Fibroblast of upper back skin (primary cell): ENCODE measurements around the gene ZNF692.
"Not testable (repeated sequence)": the region's sequence is repeated elsewhere in the genome, so short reads cannot be mapped to it uniquely, and the experiment has no call there.

ENCODE experiments used
- DNase-seq: peaks from one replicate; pipeline ENCODE4 v3.0.0-alpha.2; 2013

Gene ZNF692

GRCh38 chr1:248858891-248859889 is at the start of gene ZNF692:
TSS of gene ZNF692 (minus strand) at chr1:248859085. CDS start at chr1:248858309, 776 bp downstream.
- DNase-seq: peak; percentile 97

GRCh38 chr1:248906753-248907661 is 48.1 kb upstream of the ZNF692 start:
- DNase-seq: peak; percentile 52

GRCh38 chr1:248906009-248906752 is 47.3 kb upstream of the ZNF692 start, which contains the start of gene PGBD2:
TSS of gene PGBD2 (plus strand) at chr1:248906235. CDS start at chr1:248913863, 7,628 bp downstream.
- DNase-seq: peak; percentile 91

GRCh38 chr1:248905662-248906008 is 46.8 kb upstream of the ZNF692 start:
- DNase-seq: no peak

- DNase-seq: no peak
These were observed 45.7 kb upstream of the ZNF692 start for GRCh38 chr1:248904437-248905216.

- DNase-seq: no peak
These were observed 42.7 kb upstream of the ZNF692 start for GRCh38 chr1:248901578-248901977.

- DNase-seq: no peak
These were observed 41.8 kb upstream of the ZNF692 start for GRCh38 chr1:248900637-248901036.

GRCh38 chr1:248897412-248898337 is 38.8 kb upstream of the ZNF692 start:
- no peak for DNase-seq

- no peak for DNase-seq
These were observed 36.0 kb upstream of the ZNF692 start for GRCh38 chr1:248894837-248895236.

- DNase-seq: no peak
These were observed 33.7 kb upstream of the ZNF692 start for GRCh38 chr1:248892590-248892989.

- DNase-seq: no peak
These were observed 32.9 kb upstream of the ZNF692 start for GRCh38 chr1:248891758-248892157.

- no peak for DNase-seq
These were observed 31.9 kb upstream of the ZNF692 start for GRCh38 chr1:248890549-248891498.

GRCh38 chr1:248889914-248890243 is 31.0 kb upstream of the ZNF692 start:
- DNase-seq: not testable (repeated sequence)

GRCh38 chr1:248886237-248886895 is 27.5 kb upstream of the ZNF692 start:
- DNase-seq: peak; percentile 77

GRCh38 chr1:248885646-248886045 is 26.8 kb upstream of the ZNF692 start:
- DNase-seq: no peak

- DNase-seq: no peak
These were observed 25.9 kb upstream of the ZNF692 start for GRCh38 chr1:248884632-248885295.

GRCh38 chr1:248882427-248882826 is 23.5 kb upstream of the ZNF692 start:
- DNase-seq: peak; percentile 56

GRCh38 chr1:248881261-248881660 is 22.4 kb upstream of the ZNF692 start:
- no peak for DNase-seq
